ENCODE data around the gene PHOSPHO1. TPM values are rescaled to one million over a fixed set of nuclear protein-coding genes. Genes with fewer than 3 reads are reported as not detected.

The PHOSPHO1 gene, protein sequence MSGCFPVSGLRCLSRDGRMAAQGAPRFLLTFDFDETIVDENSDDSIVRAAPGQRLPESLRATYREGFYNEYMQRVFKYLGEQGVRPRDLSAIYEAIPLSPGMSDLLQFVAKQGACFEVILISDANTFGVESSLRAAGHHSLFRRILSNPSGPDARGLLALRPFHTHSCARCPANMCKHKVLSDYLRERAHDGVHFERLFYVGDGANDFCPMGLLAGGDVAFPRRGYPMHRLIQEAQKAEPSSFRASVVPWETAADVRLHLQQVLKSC
- 0.65 and 1.0 TPM in 2 replicates for total RNA-seq

DNA sequence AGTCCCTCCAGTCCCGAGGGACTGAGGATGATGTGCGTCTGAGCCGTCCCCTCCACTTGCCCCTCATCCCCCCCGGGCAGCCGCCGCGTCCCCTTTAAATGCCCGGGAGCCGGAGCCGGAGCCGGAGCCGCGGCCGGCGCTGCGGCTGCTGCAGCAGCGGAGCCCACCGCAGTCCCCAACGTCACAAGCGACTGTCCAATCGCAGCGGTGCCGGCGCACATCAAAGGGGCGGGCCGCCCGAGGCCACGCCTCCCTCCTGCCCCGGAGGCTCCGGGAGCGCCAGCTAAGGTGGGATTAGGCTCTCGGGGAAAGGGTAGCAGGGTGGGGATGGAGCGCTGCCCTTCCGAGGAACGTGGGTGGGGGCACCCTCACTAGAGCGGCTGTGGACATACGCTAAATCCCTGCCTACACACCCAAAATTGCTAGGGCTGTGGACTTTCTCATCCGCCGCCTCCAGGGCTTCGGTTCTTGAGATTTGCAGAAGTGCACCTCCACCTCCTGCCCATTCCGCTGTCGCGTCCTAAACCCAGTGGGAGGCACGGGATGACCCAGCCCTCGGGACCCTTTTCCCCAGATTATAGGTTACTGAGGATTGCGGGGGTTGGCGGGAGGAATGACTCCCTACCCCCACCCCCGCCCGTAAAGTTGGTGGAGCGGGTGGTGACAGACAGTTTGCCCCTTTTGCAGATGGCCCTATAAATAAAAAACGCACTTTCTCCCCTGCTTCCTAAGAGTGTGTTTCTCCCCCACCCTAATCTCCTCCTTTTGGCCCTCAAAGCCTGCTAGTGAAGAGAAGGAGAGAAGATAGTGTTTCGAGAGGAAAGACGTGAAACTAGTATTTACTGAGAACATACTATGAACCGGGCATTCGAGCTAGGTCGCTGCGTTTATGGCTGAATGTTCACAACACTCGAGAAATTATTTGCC, at the start of gene PHOSPHO1:
Gene PHOSPHO1 (minus strand): TSS at position 152 of the 927 bp plus-strand sequence. CDS start 4,096 bp downstream, outside the sequence.

DNA sequence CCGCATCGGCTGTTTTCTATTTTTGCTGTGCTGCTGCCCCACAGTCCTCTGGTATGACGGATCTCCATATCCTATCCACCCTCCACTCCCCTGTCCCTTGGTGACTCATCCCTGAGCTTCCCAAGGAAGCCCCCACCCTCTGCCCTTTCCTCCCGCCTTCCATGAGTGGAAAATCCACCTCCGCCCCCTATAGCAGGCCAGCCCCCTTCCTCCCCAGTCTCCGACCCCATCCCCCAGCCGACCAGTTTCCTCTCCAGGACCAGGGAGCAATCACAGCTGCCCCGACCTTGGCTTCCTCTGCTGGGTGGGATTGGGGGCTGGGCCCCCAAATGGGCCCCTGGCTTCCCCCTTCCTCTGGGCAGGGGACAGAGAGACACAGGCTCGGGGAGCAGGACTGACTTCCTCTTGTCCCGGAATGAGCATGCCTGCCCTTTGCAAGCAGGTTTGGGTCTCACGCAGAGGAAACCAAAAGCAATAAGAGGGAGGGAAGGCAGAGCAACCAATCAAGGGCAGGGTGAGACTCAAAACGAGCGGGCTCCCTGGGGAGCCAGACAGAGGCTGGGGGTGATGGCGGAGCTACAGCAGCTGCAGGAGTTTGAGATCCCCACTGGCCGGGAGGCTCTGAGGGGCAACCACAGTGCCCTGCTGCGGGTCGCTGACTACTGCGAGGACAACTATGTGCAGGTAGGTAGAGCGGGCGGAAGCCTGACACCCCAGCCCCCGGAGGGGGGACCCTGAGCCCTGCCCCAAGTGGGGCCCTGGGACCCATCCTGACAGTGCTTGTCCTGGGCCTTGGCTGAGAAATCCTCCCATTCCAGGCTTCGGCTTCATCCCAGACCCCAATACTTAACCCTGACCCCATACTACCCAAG, 20.2 kb downstream of the PHOSPHO1 start, which contains the start of the genes ABI3 and GNGT2:
Gene ABI3 (plus strand): TSS at position 550 of the 872 bp plus-strand sequence. CDS start 18 bp downstream, at position 568.
Gene GNGT2 (minus strand): TSS at position 417 of the 872 bp plus-strand sequence. CDS start 3,152 bp downstream, outside the sequence.

Other genes with a start within 250 kb of the PHOSPHO1 start
- gene IGF2BP1, start 233.4 kb downstream of the PHOSPHO1 start, total RNA-seq, result 13.3 and 17.2 TPM in 2 replicates
- 0.26 TPM in 1 of 2 replicates, not detected in the other for gene B4GALNT2, start 98.0 kb downstream of the PHOSPHO1 start, total RNA-seq
- gene GNGT2, start 20.2 kb downstream of the PHOSPHO1 start, total RNA-seq, result 1.4 TPM in 1 of 2 replicates, not detected in the other
- gene ABI3, start 20.1 kb downstream of the PHOSPHO1 start, total RNA-seq, result 3.5 and 4.9 TPM in 2 replicates
- 7.1 and 21.1 TPM in 2 replicates for gene ZNF652, start 131.5 kb upstream of the PHOSPHO1 start, total RNA-seq
- gene PHB1, start 184.1 kb upstream of the PHOSPHO1 start, total RNA-seq, result 86.3 and 137 TPM in 2 replicates